ENCODE results near the gene ARHGAP9.

DNA sequence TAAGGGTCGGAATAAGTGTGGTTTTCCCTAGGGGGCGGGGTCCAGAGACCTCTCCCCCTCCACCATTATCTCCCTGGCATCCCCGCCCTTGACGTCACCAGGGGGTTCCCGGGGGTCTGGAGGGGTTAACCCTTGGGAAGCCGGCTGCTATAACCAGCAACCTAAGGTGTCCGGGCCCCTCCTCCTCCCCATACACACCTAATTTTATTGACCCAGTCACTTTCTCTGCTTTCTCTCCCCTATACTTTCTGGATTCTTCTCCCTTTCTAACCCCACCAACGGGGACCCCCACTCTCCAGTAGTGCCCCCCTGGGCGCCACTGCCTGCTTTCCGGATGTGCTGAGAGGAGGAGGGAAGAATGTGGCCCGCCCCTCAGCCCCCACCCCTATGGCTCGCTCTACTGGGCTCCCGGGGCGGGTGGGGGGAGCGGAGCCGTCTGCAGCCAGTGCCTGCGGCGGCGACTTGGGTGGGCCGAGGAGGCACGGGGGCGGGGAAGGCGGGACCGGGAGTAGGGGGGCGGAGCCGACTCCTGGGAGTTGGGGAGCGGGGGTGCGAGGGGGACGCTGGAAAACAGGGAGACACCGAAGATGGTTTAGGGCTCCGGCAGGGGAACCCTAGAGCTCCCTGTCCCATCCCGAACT, 18.3 kb downstream of the ARHGAP9 start:
- TF ChIP-seq POLR2A (IDR thresholded peaks at IDR 0.05; ENCODE audit: low read length) (no peak), GATA1 (IDR thresholded peaks at IDR 0.05; ENCODE audit: low read depth, low read length) (no peak)

Data from erythroblast (primary cell).